ENCODE measurements around the gene OGDHL.
A peak's percentile ranks its signal among the peaks of the same experiment; 100 is the strongest.
"Not testable (repeated sequence)": the region's sequence is repeated elsewhere in the genome, so short reads cannot be mapped to it uniquely, and the experiment has no call there.

The OGDHL gene

GRCh38 chr10:49761789-49762565 lies at the start of gene OGDHL:
Gene OGDHL (minus strand): TSS chr10:49762323. CDS start chr10:49758592, 3,731 bp downstream.
- peak; percentile 47 to 75 for DNase-seq

- DNase-seq: no peak
Measured at GRCh38 chr10:49803988-49804387, 41.9 kb upstream of the OGDHL start.

GRCh38 chr10:49798275-49798674 lies 36.2 kb upstream of the OGDHL start:
- DNase-seq: no peak

- no peak for DNase-seq
Measured at GRCh38 chr10:49791100-49791499, 29.0 kb upstream of the OGDHL start.

GRCh38 chr10:49784681-49785080 lies 22.6 kb upstream of the OGDHL start:
- no peak for DNase-seq

GRCh38 chr10:49783645-49784044 lies 21.5 kb upstream of the OGDHL start:
- no peak for DNase-seq

- DNase-seq: no peak
Measured at GRCh38 chr10:49781247-49781646, 19.1 kb upstream of the OGDHL start.

GRCh38 chr10:49778197-49778596 lies 16.1 kb upstream of the OGDHL start:
- DNase-seq: no peak

GRCh38 chr10:49776851-49777250 lies 14.7 kb upstream of the OGDHL start:
- DNase-seq: no peak

GRCh38 chr10:49775014-49775413 lies 12.9 kb upstream of the OGDHL start:
- no peak for DNase-seq

- DNase-seq: not testable (repeated sequence)
Measured at GRCh38 chr10:49772944-49773343, 10.8 kb upstream of the OGDHL start.

GRCh38 chr10:49771046-49771445 lies 8.9 kb upstream of the OGDHL start:
- not testable (repeated sequence) for DNase-seq

GRCh38 chr10:49769692-49770091 lies 7.6 kb upstream of the OGDHL start:
- no peak for DNase-seq

GRCh38 chr10:49768731-49769130 lies 6.6 kb upstream of the OGDHL start:
- DNase-seq: no peak

- no peak for DNase-seq
Measured at GRCh38 chr10:49768329-49768728, 6.2 kb upstream of the OGDHL start.

- DNase-seq: no peak
Measured at GRCh38 chr10:49767752-49768151, 5.6 kb upstream of the OGDHL start.

- DNase-seq: no peak
Measured at GRCh38 chr10:49766484-49766883, 4.4 kb upstream of the OGDHL start.

GRCh38 chr10:49762566-49762877 lies 399 bp upstream of the OGDHL start:
- DNase-seq: no peak

- no peak for DNase-seq
Measured at GRCh38 chr10:49761201-49761788, 828 bp downstream of the OGDHL start.

GRCh38 chr10:49760789-49761188 lies 1.3 kb downstream of the OGDHL start:
- no peak for DNase-seq

GRCh38 chr10:49759787-49760551 lies 2.2 kb downstream of the OGDHL start:
- no peak for DNase-seq

GRCh38 chr10:49758249-49758930 lies 3.7 kb downstream of the OGDHL start:
- no peak for DNase-seq

- no peak for DNase-seq
Measured at GRCh38 chr10:49756641-49757040, 5.5 kb downstream of the OGDHL start.
